IgD-negative memory B cell (primary cell): ENCODE data around the gene HRNR. TPM values are rescaled to one million over a fixed set of nuclear protein-coding genes. Genes with fewer than 3 reads are reported as not detected.
A peak's percentile ranks its signal among the peaks of the same experiment; 100 is the strongest.
"Not testable (repeated sequence)": the region's sequence is repeated elsewhere in the genome, so short reads cannot be mapped to it uniquely, and the experiment has no call there.

Experiments used
- H3K27ac Mint-ChIP-seq, 3 donors: one replicate each; pipeline ENCODE4 v1.8.0; 2020 to 2022; ENCODE audit warnings: mild to moderate bottlenecking in 3 of 3, mixed read lengths in 3 of 3, moderate library complexity in 1 of 3
- H3K27me3 Mint-ChIP-seq: one replicate; pipeline ENCODE4 v1.8.0; 2021; ENCODE audit warnings: mixed read lengths
- H3K36me3 Mint-ChIP-seq: one replicate; pipeline ENCODE4 v1.8.0; 2020; ENCODE audit warnings: mild to moderate bottlenecking, mixed read lengths
- H3K4me1 Mint-ChIP-seq, 3 donors: one replicate each; pipeline ENCODE4 v1.8.0; 2020 to 2022; ENCODE audit warnings: mixed read lengths in 3 of 3, mild to moderate bottlenecking in 1 of 3
- H3K4me3 Mint-ChIP-seq, 4 donors: one replicate each; pipeline ENCODE4 v1.8.0; 2020 to 2022; ENCODE audit warnings: mild to moderate bottlenecking in 4 of 4, mixed read lengths in 4 of 4, moderate library complexity in 3 of 4
- H3K9me3 Mint-ChIP-seq, 3 donors: one replicate each; pipeline ENCODE4 v1.8.0; 2020 to 2021; ENCODE audit warnings: mixed read lengths in 3 of 3, mild to moderate bottlenecking in 1 of 3
- polyA plus RNA-seq: library from polyadenylated mRNA; unstranded; fragments of 300-500 nt; fragmentation: Illumina TruSeq; gene quantifications from one replicate; pipeline ENCODE4 v1.2.3, GENCODE V29; 2021

HRNR gene
- polyA plus RNA-seq: not detected

GRCh38 chr1:152224093-152224492, at the start of gene HRNR:
Gene HRNR (minus strand): TSS chr1:152224193. CDS start chr1:152223253, 940 bp downstream.
- Mint-ChIP-seq H3K4me3 (no peak within 1 kb of the TSS), H3K36me3 (peaks cover 2% of the 10 kb centered on the region), H3K4me1 (no peaks in the 10 kb centered on the region), H3K27me3 (peaks cover 6% of the 10 kb centered on the region), H3K9me3 (no peaks in the 10 kb centered on the region), H3K27ac (no peak within 1 kb of the TSS)

- not testable (repeated sequence) for H3K27ac Mint-ChIP-seq, H3K27me3 Mint-ChIP-seq, H3K36me3 Mint-ChIP-seq, H3K4me1 Mint-ChIP-seq, H3K4me3 Mint-ChIP-seq
- peaks cover 3 to 16% (median 13%) of the 10 kb centered on the region in 3 donors for H3K9me3 Mint-ChIP-seq
Measured at GRCh38 chr1:152256394-152256793, 32.4 kb upstream of the HRNR start.

GRCh38 chr1:152252157-152252556, 28.2 kb upstream of the HRNR start:
- no peaks in the 10 kb centered on the region for H3K36me3 Mint-ChIP-seq
- H3K4me3 Mint-ChIP-seq: no peak overlapping the region
- peaks cover 0 to 4% (median 0%) of the 10 kb centered on the region in 3 donors for H3K9me3 Mint-ChIP-seq
- no peak overlapping the region for H3K27ac Mint-ChIP-seq
- H3K4me1 Mint-ChIP-seq: no peaks in the 10 kb centered on the region
- peaks cover 1% of the 10 kb centered on the region for H3K27me3 Mint-ChIP-seq

- no peak overlapping the region for H3K4me3 Mint-ChIP-seq
- no peaks in the 10 kb centered on the region for H3K4me1 Mint-ChIP-seq
- H3K27me3 Mint-ChIP-seq: peaks cover 1% of the 10 kb centered on the region
- H3K36me3 Mint-ChIP-seq: no peaks in the 10 kb centered on the region
- H3K9me3 Mint-ChIP-seq: peaks cover 0 to 4% (median 0%) of the 10 kb centered on the region in 3 donors
- H3K27ac Mint-ChIP-seq: no peak overlapping the region
Measured at GRCh38 chr1:152251391-152251790, 27.4 kb upstream of the HRNR start.

- no peak overlapping the region for H3K27ac Mint-ChIP-seq
- H3K27me3 Mint-ChIP-seq: peaks cover 1% of the 10 kb centered on the region
- H3K36me3 Mint-ChIP-seq: no peaks in the 10 kb centered on the region
- H3K4me1 Mint-ChIP-seq: no peaks in the 10 kb centered on the region
- H3K4me3 Mint-ChIP-seq: no peak overlapping the region
- no peaks in the 10 kb centered on the region for H3K9me3 Mint-ChIP-seq
Measured at GRCh38 chr1:152247316-152247715, 23.3 kb upstream of the HRNR start.

- Mint-ChIP-seq H3K27ac (no peak overlapping the region), H3K36me3 (no peaks in the 10 kb centered on the region), H3K4me1 (no peaks in the 10 kb centered on the region), H3K27me3 (peaks cover 4% of the 10 kb centered on the region), H3K9me3 (peaks cover 0 to 2% (median 2%) of the 10 kb centered on the region in 3 donors), H3K4me3 (no peak overlapping the region)
Measured at GRCh38 chr1:152244576-152245273, 20.7 kb upstream of the HRNR start.

- Mint-ChIP-seq H3K27ac (no peak overlapping the region), H3K36me3 (no peaks in the 10 kb centered on the region), H3K27me3 (peaks cover 6% of the 10 kb centered on the region), H3K4me1 (no peaks in the 10 kb centered on the region), H3K9me3 (peaks cover 0 to 5% (median 4%) of the 10 kb centered on the region in 3 donors), H3K4me3 (no peak overlapping the region)
Measured at GRCh38 chr1:152237093-152237492, 13.1 kb upstream of the HRNR start.

- Mint-ChIP-seq H3K27ac (no peak overlapping the region), H3K27me3 (peaks cover 2% of the 10 kb centered on the region), H3K9me3 (no peaks in the 10 kb centered on the region)
Measured at GRCh38 chr1:152228831-152229230, 4.8 kb upstream of the HRNR start.

GRCh38 chr1:152227310-152227928, 3.4 kb upstream of the HRNR start:
- no peaks in the 10 kb centered on the region for H3K4me1 Mint-ChIP-seq
- H3K9me3 Mint-ChIP-seq: no peaks in the 10 kb centered on the region
- no peak overlapping the region for H3K27ac Mint-ChIP-seq
- peak overlapping the region in 1 of 4 donors; percentile 24 for H3K4me3 Mint-ChIP-seq
- H3K36me3 Mint-ChIP-seq: peaks cover 2% of the 10 kb centered on the region
- H3K27me3 Mint-ChIP-seq: peaks cover 2% of the 10 kb centered on the region

More at GRCh38 chr1:152228831-152229230, 4.8 kb upstream of the HRNR start:
- peaks cover 2% of the 10 kb centered on the region for H3K36me3 Mint-ChIP-seq
- no peaks in the 10 kb centered on the region for H3K4me1 Mint-ChIP-seq
- no peak overlapping the region for H3K4me3 Mint-ChIP-seq

GRCh38 chr1:152225678-152226077, 1.7 kb upstream of the HRNR start:
- H3K27me3 Mint-ChIP-seq: peaks cover 6% of the 10 kb centered on the region
- no peaks in the 10 kb centered on the region for H3K9me3 Mint-ChIP-seq
- H3K36me3 Mint-ChIP-seq: peaks cover 2% of the 10 kb centered on the region

GRCh38 chr1:152220166-152221163, 3.5 kb downstream of the HRNR start:
- no peak overlapping the region for H3K4me3 Mint-ChIP-seq
- H3K4me1 Mint-ChIP-seq: no peaks in the 10 kb centered on the region
- H3K27ac Mint-ChIP-seq: no peak overlapping the region
- H3K9me3 Mint-ChIP-seq: peaks cover 0 to 2% (median 0%) of the 10 kb centered on the region in 3 donors
- peaks cover 4% of the 10 kb centered on the region for H3K27me3 Mint-ChIP-seq
- peaks cover 2% of the 10 kb centered on the region for H3K36me3 Mint-ChIP-seq

More at GRCh38 chr1:152225678-152226077, 1.7 kb upstream of the HRNR start:
- Mint-ChIP-seq H3K4me3 (no peak overlapping the region), H3K27ac (no peak overlapping the region), H3K4me1 (no peaks in the 10 kb centered on the region)

GRCh38 chr1:152219438-152219837, 4.6 kb downstream of the HRNR start:
- H3K27me3 Mint-ChIP-seq, H3K4me1 Mint-ChIP-seq, H3K9me3 Mint-ChIP-seq, H3K27ac Mint-ChIP-seq, H3K36me3 Mint-ChIP-seq: not testable (repeated sequence)
- peak overlapping the region in 1 of 4 donors; percentile 25 for H3K4me3 Mint-ChIP-seq

GRCh38 chr1:152218762-152219436, 5.1 kb downstream of the HRNR start:
- H3K36me3 Mint-ChIP-seq: no peaks in the 10 kb centered on the region
- no peak overlapping the region for H3K27ac Mint-ChIP-seq
- no peaks in the 10 kb centered on the region for H3K4me1 Mint-ChIP-seq
- peak overlapping the region in 1 of 4 donors; percentile 25 for H3K4me3 Mint-ChIP-seq
- H3K9me3 Mint-ChIP-seq: peaks cover 0 to 2% (median 0%) of the 10 kb centered on the region in 3 donors
- H3K27me3 Mint-ChIP-seq: peaks cover 4% of the 10 kb centered on the region

- H3K4me3 Mint-ChIP-seq, H3K36me3 Mint-ChIP-seq: not testable (repeated sequence)
Measured at GRCh38 chr1:152215604-152216003, 8.4 kb downstream of the HRNR start.

More at GRCh38 chr1:152215604-152216003, 8.4 kb downstream of the HRNR start:
- H3K27ac Mint-ChIP-seq, H3K4me1 Mint-ChIP-seq, H3K9me3 Mint-ChIP-seq, H3K27me3 Mint-ChIP-seq: not testable (repeated sequence)
